Right lobe of liver (tissue), 6 donors: ENCODE results near the gene LRIT2. TPM values are rescaled to one million over a fixed set of nuclear protein-coding genes. Genes with fewer than 3 reads are reported as not detected.

Experiments
- ATAC-seq, 4 donors: fragments of 200-7000 bp; cut with Tn5 transposase; one replicate each; pipeline ENCODE4 v1.9.1; 2020; ENCODE audit warnings: mild to moderate bottlenecking in 4 of 4, moderate library complexity in 4 of 4
- DNase-seq, 3 donors: peaks; one replicate each; pipeline ENCODE4 v3.0.0-alpha.2; 2020
- H3K27ac ChIP-seq, 3 donors: fragments of 200-600 bp; one replicate each; pipeline ENCODE4 v1.8.0; 2022
- H3K27me3 ChIP-seq, 2 donors: fragments of 200-600 bp; one replicate each; pipeline ENCODE4 v1.8.0; 2022
- H3K36me3 ChIP-seq, 4 donors: fragments of 200-600 bp; sonication (generic) in 1 of 4; one replicate each; pipeline versions ENCODE4 v1.5.1 to v1.8.0; 2017 to 2022; ENCODE audit warnings: control low read depth in 1 of 4
- H3K4me1 ChIP-seq, 4 donors: fragments of 200-600 bp; sonication (generic) in 1 of 4; one replicate each; pipeline versions ENCODE4 v1.5.1 to v1.8.0; 2017 to 2022; ENCODE audit warnings: control low read depth in 1 of 4
- H3K4me3 ChIP-seq, 3 donors: fragments of 200-600 bp; one replicate each; pipeline ENCODE4 v1.8.0; 2022
- H3K9me3 ChIP-seq, 4 donors: fragments of 200-600 bp; sonication (generic) in 1 of 4; one replicate each; pipeline versions ENCODE4 v1.5.1 to v1.8.0; 2017 to 2022; ENCODE audit warnings: control low read depth in 1 of 4
- POLR2A ChIP-seq: fragments of 450-650 bp; IDR thresholded peaks from one replicate; pipeline ENCODE4 v1.6.1; 2017; ENCODE audit warnings: antibody characterized with exemption, mild to moderate bottlenecking
- WGBS: methylation state at CpG from one replicate; pipeline ENCODE4 v1.1.6; 2018; ENCODE audit warnings: low coverage, low lambda C conversion rate; ENCODE audit not compliant: insufficient coverage; ENCODE audit errors: missing lambda C conversion rate; 5-methylcytosine and 5-hydroxymethylcytosine counted together
- intact Hi-C, 2 donors: fragments of 100-400 bp; cut with DNase I; formaldehyde crosslinking; loops; one replicate each; pipeline versions ENCODE4 v1.11.2 to v1.14.1; 2022
- total RNA-seq, 6 experiments: library from RNA; depleted of rRNA in 2 of 6; stranded (reverse); fragments of >200 nt in 2 of 6; fragmentation: NEBNext Ultra II Directional in 3 of 6; extraction: Animal tissue kit (Norgen Biotek cat#: 25700) in 3 of 6; gene quantifications; one replicate each; pipeline versions ENCODE4 v1.1.0 to v1.2.4, GENCODE V29; 2016 to 2023
- TF ChIP-seq, protein P1 (sequence below), 4 donors: fragments of 200-600 bp in 3 of 4; fragments of 450-650 bp in 1 of 4; IDR thresholded peaks; one replicate each; pipeline versions ENCODE4 v1.5.1 to v1.8.0; 2016 to 2022; ENCODE audit warnings: antibody characterized with exemption in 4 of 4, mild to moderate bottlenecking in 2 of 4
- donor health status: DM: no; HTN: yes; CAD: no.
- donor health status: DM: no; HTN: no; CAD: no.
- donor health status: DM: no; HTN: no; CAD: no.
- donor health status: DM: no; HTN: yes; CAD: no.
- donor health status: DM: no; HTN: yes; CAD: no.

The LRIT2 gene
- total RNA-seq, 6 experiments from 2014 or later = not detected

DNA sequence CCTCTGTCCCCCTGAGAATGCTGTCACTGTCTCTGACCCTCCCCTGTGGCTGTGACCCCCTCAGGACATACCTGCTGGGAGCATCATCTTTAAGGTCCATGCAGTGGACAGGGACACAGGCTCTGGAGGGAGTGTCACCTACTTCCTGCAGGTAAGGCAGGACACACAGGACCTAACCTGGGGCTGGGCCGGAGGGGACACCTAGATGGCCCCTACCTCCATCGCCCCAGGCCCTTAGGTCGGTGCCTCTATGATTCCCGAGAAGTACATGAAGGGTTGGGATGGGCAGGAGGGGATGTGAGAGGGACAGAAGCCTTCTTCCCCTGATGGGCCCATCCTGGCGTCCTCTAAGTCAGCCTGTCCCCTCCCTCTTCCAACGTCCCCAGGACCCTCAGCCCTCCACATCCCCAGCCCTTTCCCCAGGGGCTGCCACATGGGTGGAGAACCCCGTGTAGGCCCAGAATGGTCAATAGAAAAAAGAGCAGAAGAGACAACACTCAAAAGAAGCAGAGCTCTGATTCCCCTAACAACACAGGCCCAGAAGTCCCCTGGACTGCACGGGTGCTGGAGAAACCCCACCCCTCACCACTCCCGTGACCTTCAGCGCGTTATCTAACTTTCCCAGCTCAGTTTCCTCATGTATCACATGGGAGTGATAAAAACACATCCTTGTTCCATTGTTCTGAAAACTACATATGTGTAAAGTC is 24.7 kb downstream of the LRIT2 start:
- H3K27me3 ChIP-seq = no peaks in the 10 kb centered on the region
- TF ChIP-seq POLR2A = no peak
- TF ChIP-seq, protein P1, sequence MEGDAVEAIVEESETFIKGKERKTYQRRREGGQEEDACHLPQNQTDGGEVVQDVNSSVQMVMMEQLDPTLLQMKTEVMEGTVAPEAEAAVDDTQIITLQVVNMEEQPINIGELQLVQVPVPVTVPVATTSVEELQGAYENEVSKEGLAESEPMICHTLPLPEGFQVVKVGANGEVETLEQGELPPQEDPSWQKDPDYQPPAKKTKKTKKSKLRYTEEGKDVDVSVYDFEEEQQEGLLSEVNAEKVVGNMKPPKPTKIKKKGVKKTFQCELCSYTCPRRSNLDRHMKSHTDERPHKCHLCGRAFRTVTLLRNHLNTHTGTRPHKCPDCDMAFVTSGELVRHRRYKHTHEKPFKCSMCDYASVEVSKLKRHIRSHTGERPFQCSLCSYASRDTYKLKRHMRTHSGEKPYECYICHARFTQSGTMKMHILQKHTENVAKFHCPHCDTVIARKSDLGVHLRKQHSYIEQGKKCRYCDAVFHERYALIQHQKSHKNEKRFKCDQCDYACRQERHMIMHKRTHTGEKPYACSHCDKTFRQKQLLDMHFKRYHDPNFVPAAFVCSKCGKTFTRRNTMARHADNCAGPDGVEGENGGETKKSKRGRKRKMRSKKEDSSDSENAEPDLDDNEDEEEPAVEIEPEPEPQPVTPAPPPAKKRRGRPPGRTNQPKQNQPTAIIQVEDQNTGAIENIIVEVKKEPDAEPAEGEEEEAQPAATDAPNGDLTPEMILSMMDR (IDR thresholded peaks at IDR 0.05) = no peak
- ATAC-seq = no peak
- H3K4me1 ChIP-seq = no peaks in the 10 kb centered on the region
- 25% methylated on average over 7 of the region's 11 CpGs for WGBS
- H3K36me3 ChIP-seq = no peaks in the 10 kb centered on the region
- intact Hi-C loops = no loop called here
- no peaks in the 10 kb centered on the region for H3K9me3 ChIP-seq
- no peak overlapping the region for H3K4me3 ChIP-seq
- no peak overlapping the region for H3K27ac ChIP-seq
- no peak for DNase-seq

- WGBS = 65% methylated on average over 4 of the region's 7 CpGs
- peaks cover 7 to 11% of the 10 kb centered on the region in 2 donors for H3K27me3 ChIP-seq
- H3K9me3 ChIP-seq = no peaks in the 10 kb centered on the region
- H3K4me1 ChIP-seq = peaks cover 0 to 10% (median 0%) of the 10 kb centered on the region in 4 donors
- DNase-seq (no peak), ATAC-seq (no peak)
- no peak overlapping the region for H3K27ac ChIP-seq
- H3K36me3 ChIP-seq = no peaks in the 10 kb centered on the region
- intact Hi-C loops = no loop called here
- H3K4me3 ChIP-seq = no peak overlapping the region
- no peak for TF ChIP-seq POLR2A
- TF ChIP-seq, protein P1 (IDR thresholded peaks at IDR 0.05) = no peak
Observed at GRCh38 chr10:84198206-84198915, 27.0 kb downstream of the LRIT2 start.

DNA sequence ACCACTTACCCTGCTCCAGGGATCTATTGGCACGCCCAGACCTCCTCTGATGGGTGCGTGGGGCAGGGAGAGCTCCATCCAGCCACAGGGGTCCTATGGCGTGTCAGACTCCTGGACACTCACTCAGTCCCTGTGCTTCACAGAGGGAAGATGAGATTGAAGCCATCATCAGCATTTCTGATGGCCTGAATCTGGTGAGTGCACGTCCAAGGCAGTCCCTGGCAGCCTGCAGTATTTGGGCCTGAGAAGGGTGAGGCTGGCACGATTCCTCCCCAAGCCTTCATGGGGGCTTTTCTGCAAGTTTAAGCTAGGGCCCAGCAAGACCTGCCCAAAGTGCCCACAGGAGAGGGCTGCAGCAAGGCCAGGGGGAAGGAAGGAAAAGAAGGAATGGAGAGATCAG is 27.7 kb downstream of the LRIT2 start:
- intact Hi-C loops = no loop called here
- Histone ChIP-seq H3K9me3 (no peaks in the 10 kb centered on the region), H3K4me1 (peaks cover 0 to 10% (median 0%) of the 10 kb centered on the region in 4 donors), H3K27ac (no peak overlapping the region), H3K4me3 (no peak overlapping the region), H3K36me3 (no peaks in the 10 kb centered on the region), H3K27me3 (peaks cover 7 to 11% of the 10 kb centered on the region in 2 donors)
- no peak for DNase-seq
- TF ChIP-seq POLR2A = no peak
- TF ChIP-seq, protein P1 (IDR thresholded peaks at IDR 0.05) = no peak
- WGBS = no CpG with 5 or more reads among the region's 5 CpGs
- ATAC-seq = no peak

- Histone ChIP-seq H3K27me3 (peaks cover 7 to 11% of the 10 kb centered on the region in 2 donors), H3K4me1 (peaks cover 0 to 10% (median 0%) of the 10 kb centered on the region in 4 donors), H3K36me3 (no peaks in the 10 kb centered on the region), H3K27ac (no peak overlapping the region), H3K9me3 (no peaks in the 10 kb centered on the region), H3K4me3 (no peak overlapping the region)
- ATAC-seq (no peak), DNase-seq (no peak)
- intact Hi-C loops = no loop called here
- WGBS = 81% methylated on average over 3 of the region's 5 CpGs
- TF ChIP-seq, protein P1 (IDR thresholded peaks at IDR 0.05) = no peak
- no peak for TF ChIP-seq POLR2A
Observed at GRCh38 chr10:84196941-84197340, 28.4 kb downstream of the LRIT2 start.
